H9 (cell line): Measurements from ENCODE around the gene MTOR. TPM values are rescaled to one million over a fixed set of nuclear protein-coding genes. Genes with fewer than 3 reads are reported as not detected.
"Not testable (repeated sequence)": the region's sequence is repeated elsewhere in the genome, so short reads cannot be mapped to it uniquely, and the experiment has no call there.

Experiments used
- DNase-seq: peaks from one replicate; pipeline ENCODE4 v3.0.0-alpha.2; 2017
- H2AFZ ChIP-seq: one replicate; pipeline ENCODE4 v1.6.1; 2013; ENCODE audit warnings: mild to moderate bottlenecking, low read length, control low read depth, moderate library complexity
- H2AK5ac ChIP-seq: 2 replicates; pipeline ENCODE4 v1.6.1; 2013; ENCODE audit warnings: low read length, control low read depth, mixed read lengths; ENCODE audit not compliant: insufficient read length
- H2BK120ac ChIP-seq: one replicate; pipeline ENCODE4 v1.6.1; 2013; ENCODE audit warnings: low read depth, mild to moderate bottlenecking, low read length, control low read depth, inconsistent platforms; ENCODE audit not compliant: poor library complexity, severe bottlenecking
- H2BK12ac ChIP-seq: 2 replicates; pipeline ENCODE4 v1.6.1; 2013; ENCODE audit warnings: low read length, control low read depth, mixed read lengths, low read depth; ENCODE audit not compliant: insufficient read length
- H2BK15ac ChIP-seq: 2 replicates; pipeline ENCODE4 v1.6.1; 2013; ENCODE audit warnings: low read depth, low read length, control low read depth
- H2BK20ac ChIP-seq: one replicate; pipeline ENCODE4 v1.6.1; 2013; ENCODE audit warnings: low read depth, mild to moderate bottlenecking, low read length, control low read depth, inconsistent platforms; ENCODE audit not compliant: poor library complexity, severe bottlenecking
- H2BK5ac ChIP-seq: 2 replicates; pipeline ENCODE4 v1.6.1; 2013; ENCODE audit warnings: low read length, control low read depth, mixed read lengths; ENCODE audit not compliant: insufficient read length
- H3K14ac ChIP-seq: 2 replicates; pipeline ENCODE4 v1.6.1; 2013; ENCODE audit warnings: low read length, control low read depth; ENCODE audit not compliant: insufficient read depth
- H3K18ac ChIP-seq: 2 replicates; pipeline ENCODE4 v1.6.1; 2013; ENCODE audit warnings: low read depth, mild to moderate bottlenecking, mixed read lengths, low read length, control low read depth; ENCODE audit not compliant: insufficient read length
- H3K23ac ChIP-seq: 2 replicates; pipeline ENCODE4 v1.6.1; 2013; ENCODE audit warnings: low read length, control low read depth, mixed read lengths, low read depth; ENCODE audit not compliant: insufficient read length
- H3K23me2 ChIP-seq: 2 replicates; pipeline ENCODE4 v1.6.1; 2013; ENCODE audit warnings: low read depth, mild to moderate bottlenecking, mixed read lengths, low read length, control low read depth; ENCODE audit not compliant: insufficient read length, poor library complexity, severe bottlenecking
- H3K27ac ChIP-seq: 2 replicates; pipeline ENCODE4 v1.5.1; 2013; ENCODE audit warnings: low read length, control low read depth, mixed read lengths, low read depth; ENCODE audit not compliant: insufficient read length
- H3K27me3 ChIP-seq: 2 replicates; pipeline ENCODE4 v1.6.1; 2013; ENCODE audit warnings: low read length, control low read depth, inconsistent platforms; ENCODE audit not compliant: insufficient read depth
- H3K4ac ChIP-seq: 2 replicates; pipeline ENCODE4 v1.6.1; 2013; ENCODE audit warnings: low read depth, mild to moderate bottlenecking, control low read depth, inconsistent platforms, low read length, moderate library complexity
- H3K4me1 ChIP-seq: 2 replicates; pipeline ENCODE4 v1.6.1; 2013; ENCODE audit warnings: low read length, control low read depth, inconsistent platforms; ENCODE audit not compliant: insufficient read depth
- H3K4me2 ChIP-seq: 2 replicates; pipeline ENCODE4 v1.6.1; 2013; ENCODE audit warnings: low read length, control low read depth, mixed read lengths; ENCODE audit not compliant: insufficient read length, insufficient read depth
- H3K56ac ChIP-seq: 2 replicates; pipeline ENCODE4 v1.6.1; 2013; ENCODE audit warnings: low read depth, mild to moderate bottlenecking, mixed read lengths, low read length, control low read depth; ENCODE audit not compliant: insufficient read length
- H3K79me1 ChIP-seq: 2 replicates; pipeline ENCODE4 v1.6.1; 2013; ENCODE audit warnings: low read depth, mild to moderate bottlenecking, moderate library complexity, low read length, control low read depth, inconsistent platforms; ENCODE audit not compliant: insufficient read depth, poor library complexity, severe bottlenecking
- H3K79me2 ChIP-seq: 2 replicates; pipeline ENCODE4 v1.6.1; 2013; ENCODE audit warnings: low read length, control low read depth, inconsistent platforms; ENCODE audit not compliant: insufficient read depth
- H3K9ac ChIP-seq: 2 replicates; pipeline ENCODE4 v1.6.1; 2013; ENCODE audit warnings: low read length, control low read depth, mixed read lengths; ENCODE audit not compliant: insufficient read length; ENCODE audit errors: extremely low read depth
- H3K9me3 ChIP-seq: one replicate; pipeline ENCODE4 v1.6.1; 2013; ENCODE audit warnings: low read depth, low read length, inconsistent platforms; ENCODE audit not compliant: control insufficient read depth
- H3T11ph ChIP-seq: one replicate; pipeline ENCODE4 v1.6.1; 2013; ENCODE audit warnings: mild to moderate bottlenecking, low read length, control low read depth, inconsistent platforms
- H4K20me1 ChIP-seq: one replicate; pipeline ENCODE4 v1.6.1; 2013; ENCODE audit not compliant: control insufficient read depth, insufficient read length, insufficient read depth
- H4K5ac ChIP-seq: 2 replicates; pipeline ENCODE4 v1.6.1; 2013; ENCODE audit warnings: low read depth, mild to moderate bottlenecking, mixed read lengths, low read length, control low read depth; ENCODE audit not compliant: insufficient read length
- H4K8ac ChIP-seq: replicated peaks from 2 replicates; pipeline ENCODE4 v1.6.1; 2013; ENCODE audit warnings: low read length, control low read depth, mixed read lengths, low read depth; ENCODE audit not compliant: insufficient read length
- H4K91ac ChIP-seq: 2 replicates; pipeline ENCODE4 v1.6.1; 2013; ENCODE audit warnings: low read depth, mild to moderate bottlenecking, moderate library complexity, mixed read lengths, low read length, control low read depth; ENCODE audit not compliant: insufficient read length
- H3K27ac Mint-ChIP-seq, 3 experiments: 2 replicates in 2 of 3; 3 replicates in 1 of 3; pipeline ENCODE4 v1.8.0; 2020 to 2021; ENCODE audit warnings: mixed read lengths in 3 of 3, mild to moderate bottlenecking in 1 of 3, moderate library complexity in 1 of 3
- H3K27me3 Mint-ChIP-seq: 2 replicates; pipeline ENCODE4 v1.8.0; 2021; ENCODE audit warnings: low read depth, mild to moderate bottlenecking, moderate library complexity, mixed read lengths
- H3K36me3 Mint-ChIP-seq, 3 experiments: 2 replicates in 2 of 3; 3 replicates in 1 of 3; pipeline ENCODE4 v1.8.0; 2020 to 2021; ENCODE audit warnings: low read depth in 3 of 3, mixed read lengths in 3 of 3; ENCODE audit not compliant: insufficient read depth in 1 of 3
- H3K4me1 Mint-ChIP-seq, 2 experiments: 2 replicates each; pipeline ENCODE4 v1.8.0; 2020; ENCODE audit warnings: mixed read lengths in 2 of 2
- H3K4me3 Mint-ChIP-seq, 2 experiments: 2 replicates in 1 of 2; 3 replicates in 1 of 2; pipeline ENCODE4 v1.8.0; 2020 to 2021; ENCODE audit warnings: mild to moderate bottlenecking in 2 of 2, mixed read lengths in 2 of 2, moderate library complexity in 1 of 2
- H3K9me3 Mint-ChIP-seq, 2 experiments: 2 replicates in 1 of 2; 3 replicates in 1 of 2; pipeline ENCODE4 v1.8.0; 2020; ENCODE audit warnings: mild to moderate bottlenecking in 2 of 2, mixed read lengths in 2 of 2, moderate library complexity in 1 of 2
- WGBS: extraction: QIAGEN DNeasy Blood & Tissue Kit; methylation state at CpG from one replicate; pipeline ENCODE4 v1.1.7; 2013; ENCODE audit warnings: missing lambda C conversion rate, low lambda C conversion rate, mixed read lengths; ENCODE audit not compliant: insufficient read length; ENCODE audit errors: extremely low coverage; 5-methylcytosine and 5-hydroxymethylcytosine counted together
- total RNA-seq: library from RNA; stranded (reverse); gene quantifications from 2 replicates; pipeline ENCODE4 v1.2.1, GENCODE V29; 2021
- TF ChIP-seq, protein P1 (sequence below): fragments of 200-600 bp; sonication (generic); conservative IDR thresholded peaks from 3 replicates; pipeline ENCODE4 v1.8.0; 2021; ENCODE audit warnings: antibody characterized with exemption, mild to moderate bottlenecking

MTOR gene
- total RNA-seq, 1 experiment from 2014 or later, result 67.5 TPM

DNA sequence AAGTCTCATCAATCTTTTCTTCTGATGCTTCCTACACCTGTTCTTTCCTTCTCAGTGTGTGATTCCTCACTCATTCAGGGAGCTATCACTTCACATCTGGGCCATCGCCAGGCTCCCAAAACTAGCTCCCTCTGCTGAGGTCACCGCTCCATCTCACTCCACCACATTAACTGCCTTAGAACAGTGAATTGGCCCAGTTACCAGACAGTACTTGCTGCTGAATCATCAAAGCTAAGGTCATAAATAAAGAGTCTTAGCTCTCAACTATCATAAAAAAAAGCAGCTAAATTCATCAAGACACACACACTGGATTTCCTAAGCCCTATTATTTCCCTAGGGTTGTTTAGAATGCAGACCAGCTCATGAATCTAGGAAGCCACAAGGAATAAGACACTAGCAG lies 183.7 kb downstream of the MTOR start:
- H3K79me1 ChIP-seq, result no peaks in the 10 kb centered on the region
- H2BK12ac ChIP-seq, result no peak overlapping the region
- peaks cover 56 to 80% (median 74%) of the 10 kb centered on the region in 3 experiments for H3K36me3 Mint-ChIP-seq
- H3K18ac ChIP-seq, result no peak overlapping the region
- no peaks in the 10 kb centered on the region for H3K9me3 ChIP-seq
- no peaks in the 10 kb centered on the region for H3K79me2 ChIP-seq
- TF ChIP-seq, protein P1, sequence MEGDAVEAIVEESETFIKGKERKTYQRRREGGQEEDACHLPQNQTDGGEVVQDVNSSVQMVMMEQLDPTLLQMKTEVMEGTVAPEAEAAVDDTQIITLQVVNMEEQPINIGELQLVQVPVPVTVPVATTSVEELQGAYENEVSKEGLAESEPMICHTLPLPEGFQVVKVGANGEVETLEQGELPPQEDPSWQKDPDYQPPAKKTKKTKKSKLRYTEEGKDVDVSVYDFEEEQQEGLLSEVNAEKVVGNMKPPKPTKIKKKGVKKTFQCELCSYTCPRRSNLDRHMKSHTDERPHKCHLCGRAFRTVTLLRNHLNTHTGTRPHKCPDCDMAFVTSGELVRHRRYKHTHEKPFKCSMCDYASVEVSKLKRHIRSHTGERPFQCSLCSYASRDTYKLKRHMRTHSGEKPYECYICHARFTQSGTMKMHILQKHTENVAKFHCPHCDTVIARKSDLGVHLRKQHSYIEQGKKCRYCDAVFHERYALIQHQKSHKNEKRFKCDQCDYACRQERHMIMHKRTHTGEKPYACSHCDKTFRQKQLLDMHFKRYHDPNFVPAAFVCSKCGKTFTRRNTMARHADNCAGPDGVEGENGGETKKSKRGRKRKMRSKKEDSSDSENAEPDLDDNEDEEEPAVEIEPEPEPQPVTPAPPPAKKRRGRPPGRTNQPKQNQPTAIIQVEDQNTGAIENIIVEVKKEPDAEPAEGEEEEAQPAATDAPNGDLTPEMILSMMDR, result no peak
- no peak overlapping the region for H3T11ph ChIP-seq
- H2AFZ ChIP-seq, result no peak overlapping the region
- H3K27ac Mint-ChIP-seq, result no peak overlapping the region
- no peak overlapping the region for H2AK5ac ChIP-seq
- H3K23ac ChIP-seq, result no peak overlapping the region
- no peak overlapping the region for H2BK5ac ChIP-seq
- no peak overlapping the region for H4K91ac ChIP-seq
- no peaks in the 10 kb centered on the region for H3K27me3 ChIP-seq
- no peaks in the 10 kb centered on the region for H3K23me2 ChIP-seq
- WGBS, result no CpG with 5 or more reads among the region's 2 CpGs
- no peaks in the 10 kb centered on the region for H4K20me1 ChIP-seq
- no peak for DNase-seq
- H3K4me3 Mint-ChIP-seq, result no peak overlapping the region
- no peak overlapping the region for H3K27ac ChIP-seq
- H3K4me1 ChIP-seq, result no peaks in the 10 kb centered on the region
- no peak overlapping the region for H3K4ac ChIP-seq
- no peaks in the 10 kb centered on the region for H3K9me3 Mint-ChIP-seq
- H4K5ac ChIP-seq, result no peak overlapping the region
- H2BK120ac ChIP-seq, result no peak overlapping the region
- H3K4me1 Mint-ChIP-seq, result no peaks in the 10 kb centered on the region
- no peak overlapping the region for H2BK20ac ChIP-seq
- no peak overlapping the region for H4K8ac ChIP-seq
- H3K27me3 Mint-ChIP-seq, result no peaks in the 10 kb centered on the region
- no peak overlapping the region for H3K14ac ChIP-seq
- H3K9ac ChIP-seq, result no peak overlapping the region
- H3K4me2 ChIP-seq, result no peak overlapping the region
- no peak overlapping the region for H3K56ac ChIP-seq
- H2BK15ac ChIP-seq, result no peak overlapping the region

GRCh38 chr1:11073398-11073797 lies 189.0 kb downstream of the MTOR start:
- not testable (repeated sequence) for H3K79me2 ChIP-seq, H3K56ac ChIP-seq, H3K27me3 Mint-ChIP-seq, H3K9ac ChIP-seq, H2BK120ac ChIP-seq, H4K91ac ChIP-seq, H3K4ac ChIP-seq, H3K4me1 ChIP-seq, H2BK12ac ChIP-seq, H2AFZ ChIP-seq, H3K23ac ChIP-seq, H3K27me3 ChIP-seq, H3K9me3 Mint-ChIP-seq, H4K5ac ChIP-seq, H3K9me3 ChIP-seq, H3K79me1 ChIP-seq, H3K27ac Mint-ChIP-seq, DNase-seq, H2BK20ac ChIP-seq, H3T11ph ChIP-seq, H2BK15ac ChIP-seq, H2AK5ac ChIP-seq, H4K20me1 ChIP-seq, H3K14ac ChIP-seq, H3K23me2 ChIP-seq, H3K18ac ChIP-seq, H3K4me3 Mint-ChIP-seq, H2BK5ac ChIP-seq, H3K4me2 ChIP-seq, H4K8ac ChIP-seq, H3K27ac ChIP-seq, H3K4me1 Mint-ChIP-seq
- H3K36me3 Mint-ChIP-seq, result peaks cover 52 to 90% (median 84%) of the 10 kb centered on the region in 3 experiments
- WGBS, result no CpG with 5 or more reads among the region's 7 CpGs
